ENCODE data around the gene RCBTB2. TPM values are rescaled to one million over a fixed set of nuclear protein-coding genes. Genes with fewer than 3 reads are reported as not detected.

RCBTB2 gene
- total and polyA plus RNA-seq, 9 of the 15 experiments (the other 6 are each of a cell fraction or from before 2014, with no cell fraction given), result 0.91 to 3.3 (median 1.5) TPM

DNA sequence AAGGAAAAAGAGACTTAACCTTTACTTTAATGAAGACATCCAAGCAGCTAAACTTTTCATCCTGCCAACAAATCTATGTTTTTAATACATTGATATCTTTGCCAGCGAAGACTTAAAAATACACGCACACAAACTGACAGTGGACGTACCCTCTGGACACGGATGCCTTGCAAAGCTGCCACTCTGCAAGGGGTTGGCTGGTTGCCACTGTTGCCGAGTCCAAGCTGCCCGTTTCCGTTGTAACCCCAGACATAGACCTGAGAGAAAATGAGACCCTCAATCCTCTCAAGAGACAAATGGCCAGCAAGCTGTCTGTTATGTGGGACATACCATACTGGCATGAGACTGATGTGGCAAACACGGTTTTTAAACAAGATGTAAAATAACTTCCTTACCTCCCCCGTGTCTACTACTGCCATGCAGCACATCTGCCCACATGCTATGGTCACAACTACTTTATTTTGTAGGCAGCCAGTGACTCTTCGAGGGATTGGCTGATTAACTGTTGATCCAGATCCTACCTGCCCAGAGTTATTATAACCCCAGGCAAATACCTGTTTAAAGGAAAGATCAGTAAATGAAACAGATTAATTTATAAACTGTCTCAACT, 21.2 kb downstream of the RCBTB2 start:
- in situ Hi-C loops (cut with MboI), result no loop called here
- Histone ChIP-seq H3K4me2 (ENCODE audit: insufficient read depth, low read length) (no peak overlapping the region), H3K27me3 (ENCODE audit: control insufficient read depth in 2 of 2, insufficient read depth in 2 of 2, low read length in 2 of 2) (0 out of 5 replicates have a peak, but pooled peaks cover 0 to 5% of the 10 kb centered on the region in 2 experiments), H2AFZ (ENCODE audit: low read depth, low read length) (no peak overlapping the region), H3K36me3 (ENCODE audit: control insufficient read depth, insufficient read depth, low read length) (no peaks in the 10 kb centered on the region), H3K9me3 (replicated peaks; ENCODE audit: control insufficient read depth, insufficient read depth, low read depth, low read length) (no peaks in the 10 kb centered on the region), H3K4me1 (replicated peaks in 1 of 2; ENCODE audit: control insufficient read depth in 2 of 2, insufficient read depth in 2 of 2, low read length in 2 of 2) (no peaks in the 10 kb centered on the region), H3K9ac (ENCODE audit: insufficient read depth in 1 of 2, low read depth in 2 of 2, low read length in 2 of 2) (no peak overlapping the region), H3K9me1 (ENCODE audit: control insufficient read depth, insufficient read depth, low read length) (no peaks in the 10 kb centered on the region), H3K79me2 (ENCODE audit: control insufficient read depth, insufficient read depth, low read length) (no peaks in the 10 kb centered on the region), H3K4me3 (no peak overlapping the region), H4K20me1 (replicated peaks; ENCODE audit: control insufficient read depth, insufficient read depth, low read length) (no peaks in the 10 kb centered on the region), H3K27ac (ENCODE audit: extremely low read depth, low read depth, low read length) (no peak overlapping the region)
- ATAC-seq (no peak), FAIRE-seq (no peak), DNase-seq (ENCODE audit: extremely low read depth in 1 of 4, low spot score in 3 of 4) (no peak)
- WGBS (ENCODE audit: insufficient coverage, low coverage, missing lambda C conversion rate), result 32% methylated on average over 10 of the region's 10 CpGs
- ChIA-PET CTCF (ENCODE audit: low intra/inter-chr PET ratio) (no interaction called here), POLR2A (no interaction called here)
- BruUV-seq (replicated peaks), result no TSS peak
- no peak for TF ChIP-seq TARDBP (IDR thresholded peaks at IDR 0.05)
- no peak for TF ChIP-seq MAFF (IDR thresholded peaks at IDR 0.05; ENCODE audit: low read length)
- TF ChIP-seq GATAD2B (IDR thresholded peaks at IDR 0.05; ENCODE audit: borderline replicate concordance), result no peak
- no peak for TF ChIP-seq MYBL2 (IDR thresholded peaks at IDR 0.05; ENCODE audit: low read depth)
- no peak for TF ChIP-seq MYBL2 (CRISPR knock-in tag; IDR thresholded peaks at IDR 0.05; ENCODE audit: borderline replicate concordance)
- no peak for TF ChIP-seq ZBTB33 (CRISPR knock-in tag; IDR thresholded peaks at IDR 0.05)
- TF ChIP-seq ZNF347 (CRISPR knock-in tag; IDR thresholded peaks at IDR 0.05; ENCODE audit: low read depth), result no peak
- TF ChIP-seq WHSC1 (IDR thresholded peaks at IDR 0.05; ENCODE audit: low read length), result no peak
- TF ChIP-seq CSDE1 (IDR thresholded peaks at IDR 0.05), result no peak
- TF ChIP-seq, protein P1, sequence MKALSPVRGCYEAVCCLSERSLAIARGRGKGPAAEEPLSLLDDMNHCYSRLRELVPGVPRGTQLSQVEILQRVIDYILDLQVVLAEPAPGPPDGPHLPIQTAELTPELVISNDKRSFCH (CRISPR knock-in tag; IDR thresholded peaks at IDR 0.05), result no peak
- TF ChIP-seq, protein P1 (tag; IDR thresholded peaks at IDR 0.05), result no peak
- intact Hi-C loops (cut with micrococcal nuclease), result no loop called here
